CD4-positive, alpha-beta T cell treated with Interleukin-17A for 4 hours (primary cell): ENCODE data around the gene SH3PXD2B.
"Not testable (repeated sequence)": the region's sequence is repeated elsewhere in the genome, so short reads cannot be mapped to it uniquely, and the experiment has no call there.

ENCODE experiments used
- DNase-seq: peaks from one replicate; pipeline ENCODE4 v3.0.0-alpha.2; 2020; ENCODE audit warnings: mixed read lengths

The SH3PXD2B gene

DNA sequence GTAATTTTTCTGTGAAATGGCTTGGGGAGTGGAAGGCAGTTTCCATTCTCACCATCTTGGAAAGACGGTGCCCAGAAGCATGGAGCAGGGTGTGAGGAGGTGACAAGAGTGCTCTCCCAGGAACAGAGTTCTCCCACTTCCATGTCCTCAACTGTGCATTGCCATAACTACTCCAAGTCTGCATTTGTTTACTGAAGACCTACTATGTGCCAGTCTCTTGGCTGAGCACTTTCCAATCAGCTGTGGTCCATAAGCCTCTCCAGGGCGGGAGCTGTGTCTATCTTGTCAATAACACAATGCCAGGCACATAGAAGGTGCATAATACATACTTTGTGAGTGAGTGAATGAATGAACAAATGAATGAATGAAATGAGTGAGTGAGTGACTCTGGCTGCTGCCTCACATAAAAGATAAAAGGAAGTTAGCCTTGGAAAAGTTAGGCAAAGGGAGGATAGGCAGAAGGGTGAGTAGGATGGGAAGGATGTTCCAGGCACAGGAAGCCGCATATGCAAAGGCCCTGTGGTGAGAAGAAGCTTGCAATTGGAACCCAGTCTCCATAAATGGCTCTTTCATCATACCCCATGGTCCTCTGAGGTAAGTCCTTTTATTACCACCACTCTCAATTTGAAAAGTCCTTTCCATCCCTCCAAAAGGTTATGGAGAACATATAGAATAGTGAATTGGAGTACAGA is 31.3 kb upstream of the SH3PXD2B start:
- DNase-seq = no peak

DNA sequence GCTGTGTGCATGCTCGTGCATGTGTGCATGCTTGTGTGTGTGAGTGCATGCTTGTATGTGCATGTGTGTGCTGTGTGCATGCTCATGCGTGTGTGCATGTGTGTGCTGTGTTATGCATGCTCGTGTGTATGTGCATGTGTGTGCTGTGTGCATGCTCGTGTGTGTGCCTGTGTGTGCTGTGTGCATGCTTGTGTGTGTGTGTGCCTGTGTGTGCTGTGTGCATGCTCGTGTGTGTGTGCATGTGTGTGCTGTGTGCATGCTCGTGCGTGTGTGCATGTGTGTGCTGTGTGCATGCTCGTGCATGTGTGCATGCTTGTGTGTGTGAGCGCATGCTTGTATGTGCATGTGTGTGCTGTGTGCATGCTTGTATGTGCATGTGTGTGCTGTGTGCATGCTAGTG is 30.3 kb upstream of the SH3PXD2B start:
- no peak for DNase-seq

DNA sequence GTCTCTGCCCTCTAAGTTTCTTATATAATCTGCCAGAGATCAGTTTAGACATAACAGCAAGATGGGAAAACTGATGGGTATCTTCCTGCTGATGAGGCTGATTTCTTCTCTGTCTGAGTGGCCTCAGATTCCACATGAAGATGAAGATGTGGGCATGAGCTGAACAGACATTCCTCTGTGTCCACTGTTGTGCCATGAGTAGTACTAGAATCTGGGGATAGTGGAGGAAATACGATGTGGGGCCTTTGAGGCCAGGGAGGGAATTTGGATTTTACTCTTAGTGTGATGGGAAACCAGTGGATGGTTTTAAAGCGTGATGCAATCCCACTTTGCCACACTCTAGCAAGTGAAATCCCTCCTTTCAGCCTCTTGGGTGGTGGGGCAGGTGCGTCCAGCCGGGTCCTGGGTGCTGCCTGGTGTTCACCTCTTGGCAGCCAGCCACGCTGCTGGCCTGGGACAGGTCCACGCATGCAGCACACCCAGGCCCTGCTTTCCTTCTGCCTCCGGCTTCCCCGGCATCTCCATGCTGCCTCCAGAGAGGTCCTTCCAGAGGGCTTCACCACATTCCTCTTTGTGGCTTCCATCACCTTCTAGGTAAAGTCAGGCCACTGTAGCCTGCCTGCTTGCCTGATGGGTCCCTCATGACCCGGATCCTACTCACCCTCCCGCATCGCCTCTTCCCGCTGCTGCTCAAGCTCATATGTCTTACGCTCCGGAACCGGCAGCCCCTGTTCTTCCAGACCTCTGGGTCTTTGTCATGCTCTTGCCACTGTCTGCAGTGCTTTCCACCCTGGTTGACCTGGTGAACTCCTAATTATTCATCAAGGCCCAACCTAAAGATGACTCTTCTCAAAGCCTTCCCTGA is 28.1 kb upstream of the SH3PXD2B start:
- no peak for DNase-seq

DNA sequence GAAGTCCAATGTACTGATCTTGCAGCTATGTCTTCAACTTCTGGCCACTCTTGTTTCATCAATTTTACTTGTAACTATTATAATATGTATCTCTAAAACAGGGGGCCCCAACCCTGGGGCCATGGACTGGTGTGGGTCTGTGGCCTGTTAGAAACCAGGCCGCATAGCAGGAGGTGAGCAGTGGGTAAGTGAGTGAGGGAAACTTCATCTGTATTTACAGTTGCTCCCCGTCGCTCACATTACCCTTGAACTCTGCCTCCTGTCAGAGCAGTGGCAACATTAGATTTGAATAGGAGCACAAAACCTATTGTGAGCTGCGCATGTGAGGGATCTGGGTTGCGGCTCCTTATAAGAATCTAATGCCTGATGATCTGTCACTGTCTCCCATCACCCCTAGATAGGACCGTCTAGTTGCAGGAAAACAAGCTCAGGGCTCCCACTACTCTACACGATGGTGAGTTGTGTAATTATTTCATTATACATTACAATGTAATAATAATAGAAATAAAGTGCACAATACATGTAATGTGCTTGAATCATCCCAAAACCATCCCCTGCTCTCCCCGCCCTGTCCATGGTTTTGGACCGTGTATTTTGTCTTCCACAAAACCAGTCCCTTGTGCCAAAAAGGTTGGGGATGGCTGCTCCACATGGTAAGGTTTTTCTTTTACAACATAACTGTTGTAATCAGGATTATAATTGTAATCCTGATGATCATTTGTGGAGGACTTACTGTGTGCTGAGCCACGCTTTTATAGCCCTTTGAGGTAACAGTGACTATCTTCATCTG is 26.9 kb upstream of the SH3PXD2B start:
- no peak for DNase-seq

DNA sequence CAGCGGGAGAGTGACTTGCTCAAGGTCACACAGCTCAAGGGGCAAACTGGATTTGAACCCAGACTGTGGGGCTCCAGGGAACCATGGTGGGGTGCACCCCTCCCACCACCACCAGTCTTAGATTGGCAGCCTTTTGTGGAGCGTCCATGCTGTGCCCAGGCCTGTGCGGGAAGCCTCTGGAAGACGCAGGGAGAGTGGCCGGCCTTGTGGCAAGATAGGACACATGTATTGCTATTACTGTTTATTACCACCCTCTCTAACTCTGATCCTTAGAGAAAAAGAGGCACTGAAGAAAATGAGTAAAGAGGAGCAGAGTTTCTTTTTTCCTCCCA is 25.4 kb upstream of the SH3PXD2B start:
- DNase-seq = no peak

DNA sequence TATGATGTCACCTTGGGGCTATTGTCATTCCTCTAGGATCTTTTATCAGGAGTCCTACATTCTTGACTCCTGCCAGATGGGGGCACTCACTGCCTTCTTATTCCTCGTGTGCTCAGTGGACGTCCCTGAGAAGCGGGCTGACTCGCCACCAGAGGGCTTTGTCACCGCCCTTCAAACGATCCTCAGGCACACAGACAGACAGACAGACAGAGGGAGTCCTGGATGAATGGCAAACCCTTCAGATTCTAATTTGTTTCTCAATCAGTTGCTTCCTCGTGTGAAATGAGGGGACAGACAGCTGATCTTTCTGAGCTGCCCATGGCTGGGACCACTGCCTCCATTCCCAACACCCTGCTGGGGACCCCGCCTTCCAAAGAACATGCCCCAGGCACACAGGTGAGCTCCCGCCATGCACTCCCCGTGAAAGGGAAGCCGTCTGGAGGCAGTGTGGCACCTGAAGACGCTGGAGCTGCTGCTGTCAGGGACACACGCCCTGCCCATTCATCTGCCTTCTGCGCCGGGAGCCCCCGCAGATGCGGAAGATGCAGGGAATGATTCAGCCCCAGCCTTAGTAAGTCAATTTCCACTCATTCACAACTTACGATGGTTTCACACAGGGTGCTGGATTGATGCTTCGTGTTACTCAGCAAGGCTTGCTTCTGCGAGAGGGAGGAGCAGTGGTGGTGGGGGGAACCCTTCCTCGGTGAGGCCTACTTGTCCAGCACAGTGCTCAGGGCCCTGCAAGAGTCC is 24.9 kb upstream of the SH3PXD2B start:
- peak; percentile 68 for DNase-seq

DNA sequence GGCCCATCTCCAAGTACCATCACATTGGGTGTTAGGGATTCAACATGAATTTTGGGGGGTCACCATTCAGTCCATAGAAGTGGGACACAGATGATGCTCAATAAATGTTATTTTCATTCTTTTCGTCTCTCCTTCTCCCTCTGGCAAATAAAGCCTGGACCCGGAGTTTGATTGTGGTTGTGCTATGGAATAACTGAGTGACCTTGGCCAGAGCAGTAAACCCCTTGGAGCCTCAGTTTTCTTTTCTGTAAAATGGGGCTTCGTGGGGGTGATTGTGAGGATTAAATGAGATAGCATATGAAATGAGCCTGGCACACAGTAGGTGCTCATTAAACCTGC is 24.3 kb upstream of the SH3PXD2B start:
- not testable (repeated sequence) for DNase-seq

DNA sequence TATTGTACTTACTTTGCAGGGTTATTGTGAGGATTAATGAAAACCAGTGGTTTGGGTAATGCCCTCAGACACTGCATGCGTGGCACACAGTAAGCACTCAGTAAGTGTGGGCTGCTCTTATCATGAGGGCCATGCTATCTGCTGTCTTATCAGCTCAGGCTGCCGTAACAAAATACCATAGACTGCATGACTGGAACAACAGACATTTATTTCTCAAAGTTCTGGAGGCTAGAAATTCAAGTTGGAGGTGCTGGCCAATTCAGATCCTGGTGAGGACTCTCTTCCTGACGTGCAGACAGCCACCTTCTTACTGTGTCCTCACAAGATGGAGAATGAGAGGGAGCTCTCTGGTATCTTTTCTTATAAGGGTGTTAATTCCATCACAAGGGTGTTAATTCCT is 23.9 kb upstream of the SH3PXD2B start:
- no peak for DNase-seq

DNA sequence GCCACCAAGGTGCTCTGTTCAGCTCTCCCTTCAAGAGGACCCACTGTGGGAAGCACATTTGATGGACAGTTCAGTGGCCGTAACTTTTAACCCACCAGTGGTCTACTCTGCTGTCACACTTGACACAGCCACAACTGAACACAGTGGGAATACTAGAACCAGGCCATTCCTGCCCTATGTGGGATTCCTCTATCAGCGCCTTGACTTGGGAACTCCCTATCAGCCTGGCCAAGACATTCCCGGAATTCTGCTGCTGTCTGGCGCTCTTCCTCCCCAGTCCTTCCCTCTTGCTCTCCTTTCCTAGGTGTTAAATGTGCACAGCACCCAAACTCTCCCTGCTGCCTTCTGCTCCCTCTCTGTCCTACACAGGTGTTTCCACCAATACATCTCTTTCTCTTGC is 23.1 kb upstream of the SH3PXD2B start:
- DNase-seq = no peak

DNA sequence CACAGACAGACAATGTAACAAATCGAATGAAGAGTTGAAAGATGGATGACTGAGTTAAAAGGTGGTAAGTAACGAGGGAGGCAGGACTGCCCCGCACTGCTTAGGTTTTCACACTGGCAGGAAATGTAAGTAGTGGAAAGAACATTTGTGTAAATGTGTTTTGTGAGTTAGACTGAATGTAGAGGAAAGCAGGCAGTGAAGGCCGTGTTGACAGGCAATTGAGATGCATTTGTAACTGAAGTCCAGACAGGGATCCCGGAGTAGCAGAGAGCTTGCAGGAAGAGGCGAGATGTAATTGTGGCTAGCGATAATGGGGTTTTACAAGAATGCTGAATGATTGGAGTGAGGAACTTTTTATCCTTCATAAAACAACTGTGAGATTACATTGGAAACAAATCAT is 20.0 kb upstream of the SH3PXD2B start:
- DNase-seq = no peak

DNA sequence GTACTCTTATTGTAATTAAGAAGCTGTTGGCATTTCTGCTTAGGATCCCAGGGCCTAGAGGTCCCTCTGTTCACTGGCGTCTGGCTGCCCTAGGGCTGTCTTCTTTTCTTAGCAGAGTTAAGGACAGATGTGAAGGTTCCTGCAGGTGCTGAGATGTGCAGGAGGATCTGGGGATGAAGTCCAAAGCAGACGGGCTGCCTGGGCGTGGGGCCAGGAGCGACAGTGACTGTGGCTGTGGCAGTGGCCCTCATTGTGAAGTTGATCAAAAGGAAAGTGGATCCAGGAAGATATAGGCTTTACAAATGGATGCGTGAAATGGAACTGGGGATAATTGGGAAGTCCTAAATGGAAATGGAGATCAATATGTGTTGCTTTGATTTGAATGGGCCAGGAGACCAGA is 19.1 kb upstream of the SH3PXD2B start:
- no peak for DNase-seq

DNA sequence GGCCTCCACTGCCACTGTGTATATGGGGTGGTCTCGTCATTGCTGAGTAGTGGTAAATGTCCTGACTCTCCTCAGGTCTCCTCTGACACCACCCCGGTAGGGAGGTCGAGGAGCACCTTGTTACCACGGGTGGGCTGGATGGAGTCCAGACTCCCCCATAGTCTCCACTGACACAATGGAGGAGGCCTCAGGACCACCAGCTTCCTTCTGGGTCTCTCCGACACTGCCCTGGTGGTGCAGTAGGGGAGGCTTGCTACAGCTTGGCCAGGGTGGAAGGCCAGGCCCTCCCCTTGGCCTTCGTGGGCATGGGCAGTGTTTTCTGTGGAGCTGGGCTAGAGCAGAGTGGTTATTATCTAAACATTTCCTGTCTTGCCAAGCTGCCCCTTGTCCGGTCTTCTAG is 15.4 kb upstream of the SH3PXD2B start:
- no peak for DNase-seq

DNA sequence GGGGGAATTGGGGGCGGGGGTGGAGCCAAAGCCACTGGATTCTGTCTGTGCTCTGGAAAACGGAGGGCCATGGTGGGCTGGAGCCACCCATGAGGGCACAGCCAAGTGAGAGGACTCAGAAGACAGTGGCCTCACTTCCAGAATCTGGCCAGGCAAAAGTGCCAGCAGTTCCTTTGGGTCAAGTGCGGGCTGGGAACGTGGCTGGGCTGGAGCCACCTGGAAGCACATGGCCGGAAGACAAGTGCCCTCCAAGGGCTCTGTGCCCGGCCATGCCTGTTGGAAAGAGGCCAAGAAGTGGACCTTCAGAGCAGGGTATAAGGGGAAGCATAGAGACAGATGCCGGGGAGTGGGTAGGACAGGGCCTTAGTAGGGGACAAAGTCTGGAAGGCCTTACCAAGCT is 11.7 kb upstream of the SH3PXD2B start:
- DNase-seq = no peak

DNA sequence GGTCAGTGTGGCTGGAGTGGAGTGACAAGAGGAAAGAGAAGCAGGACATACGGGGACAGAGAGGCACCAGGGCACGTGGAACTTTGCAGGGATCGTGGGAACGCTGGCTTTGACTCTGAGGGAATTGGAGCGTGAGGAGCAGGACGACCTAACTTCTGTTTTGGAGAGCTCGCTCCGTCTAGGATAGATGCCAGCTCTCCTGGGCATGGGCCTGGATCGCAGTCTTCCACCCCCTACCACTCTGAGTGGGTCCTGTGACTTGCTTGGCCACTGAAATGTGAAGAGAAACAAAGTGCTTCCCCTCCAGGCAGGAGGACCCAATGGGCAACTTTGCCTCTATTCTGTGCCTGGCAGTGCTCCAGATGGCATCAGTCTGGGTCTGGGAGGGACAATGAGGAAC is 8.7 kb upstream of the SH3PXD2B start:
- no peak for DNase-seq

DNA sequence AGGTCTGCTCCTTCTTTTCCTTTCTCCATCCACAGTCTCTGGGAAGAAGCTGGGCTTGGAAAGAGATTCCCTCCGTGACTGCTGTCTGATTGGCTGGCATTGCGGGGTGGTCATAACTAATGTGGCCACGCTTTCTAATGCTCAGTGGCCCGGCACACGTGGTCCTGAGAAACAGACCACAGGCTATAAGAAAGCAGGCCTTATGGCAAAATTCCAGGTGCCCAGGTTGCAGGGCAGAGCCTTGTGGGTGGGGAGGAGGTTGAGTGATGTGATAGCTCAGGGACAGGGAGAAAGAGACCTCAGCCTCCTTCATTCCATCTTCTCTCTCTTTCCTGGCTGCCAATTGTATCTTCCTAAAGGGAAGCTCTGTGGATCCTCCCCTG is 5.4 kb upstream of the SH3PXD2B start:
- no peak for DNase-seq

DNA sequence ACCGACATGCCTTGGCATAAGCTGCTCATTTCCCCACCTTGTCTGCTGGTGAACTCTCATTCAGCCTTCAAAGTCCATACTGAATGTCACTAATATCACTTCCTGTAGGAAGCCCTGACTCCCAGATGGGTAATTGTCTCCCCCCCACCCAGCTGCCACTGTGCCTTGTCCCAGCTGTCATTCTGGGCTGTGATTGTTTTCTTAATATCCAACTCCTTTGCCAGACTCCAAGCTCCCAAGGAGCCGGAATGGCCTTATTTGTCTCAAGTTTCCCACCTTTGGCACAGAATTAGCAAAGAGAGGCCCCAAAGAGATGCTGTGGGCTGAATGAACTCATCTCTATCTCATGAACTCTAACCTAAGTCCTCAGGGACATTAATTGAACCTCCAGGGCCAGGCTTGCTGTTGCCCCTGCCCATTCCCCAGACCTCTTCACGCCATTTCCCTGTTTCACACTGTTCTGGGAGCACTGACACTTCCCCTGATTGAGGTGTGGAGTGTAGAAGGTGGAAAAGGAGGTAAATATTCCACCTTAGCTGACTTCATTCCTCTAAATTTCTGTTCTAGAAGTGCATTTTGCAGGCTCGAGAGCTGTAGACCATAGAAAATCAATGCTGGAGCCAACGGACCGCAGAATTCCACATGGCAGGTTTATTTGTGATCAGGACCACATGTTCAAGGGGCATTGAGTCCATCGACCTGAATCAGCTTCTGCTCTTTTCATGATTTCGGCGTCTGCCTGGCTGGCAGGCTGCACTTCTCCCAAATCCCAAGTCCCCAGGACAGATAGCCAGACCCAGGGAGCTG is 4.9 kb upstream of the SH3PXD2B start:
- DNase-seq = no peak

DNA sequence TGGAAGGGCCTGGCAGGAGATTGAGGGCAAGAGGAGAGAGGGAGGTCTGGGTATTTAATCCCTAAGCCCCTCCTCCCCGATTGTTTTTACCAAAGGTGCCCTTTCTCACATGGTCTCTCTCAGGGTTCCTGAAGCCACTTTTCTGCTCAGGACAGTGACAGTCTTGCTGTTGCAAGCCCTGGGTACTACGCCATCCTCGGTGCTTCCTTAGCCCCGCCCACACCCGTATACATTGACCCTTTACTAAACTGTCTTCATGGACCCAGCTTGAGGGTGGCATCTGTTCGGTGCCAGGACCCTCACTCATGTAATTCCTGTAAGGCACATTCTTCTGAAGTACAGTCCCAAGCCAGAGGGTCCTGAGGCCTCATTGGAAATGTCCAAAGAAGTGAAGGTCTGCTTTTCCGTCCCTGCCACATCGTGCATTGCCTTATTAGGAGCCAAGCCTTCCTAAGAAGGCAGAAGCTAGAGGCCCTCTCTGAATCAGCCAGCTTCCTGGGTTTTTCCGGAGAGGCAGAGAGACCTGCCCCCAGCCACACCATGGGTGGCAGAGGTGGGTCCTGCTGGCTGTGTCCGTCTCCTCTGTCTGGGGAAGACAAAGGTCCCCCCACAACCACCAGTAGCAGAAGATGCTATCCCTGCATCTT is 1.9 kb upstream of the SH3PXD2B start:
- DNase-seq = no peak

DNA sequence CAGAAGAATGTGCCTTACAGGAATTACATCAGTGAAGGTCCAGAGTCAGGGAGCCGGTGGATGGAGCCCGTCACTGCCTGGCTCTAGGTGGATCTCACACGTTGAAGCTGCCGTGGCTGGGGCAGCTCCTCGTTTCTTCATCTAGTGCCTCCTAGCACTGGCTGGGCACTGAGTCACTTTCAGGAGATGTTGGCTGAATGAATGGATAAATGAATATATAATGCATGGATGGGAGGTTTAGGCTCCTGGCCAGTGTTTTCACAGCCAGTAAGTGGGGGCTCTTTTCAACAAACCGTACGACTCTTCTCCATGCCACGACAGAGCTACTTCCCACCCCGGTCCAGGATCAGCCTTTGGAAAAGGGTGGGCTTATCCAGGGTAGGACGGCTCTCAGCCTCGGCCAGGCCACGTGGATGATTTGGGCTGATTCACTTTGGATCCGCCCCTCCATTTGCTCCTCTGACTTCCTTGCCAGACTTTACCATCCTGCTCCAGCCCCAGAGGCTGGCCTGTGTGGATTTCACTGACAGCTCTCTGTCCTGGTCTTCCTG is 1.3 kb upstream of the SH3PXD2B start:
- DNase-seq = no peak

DNA sequence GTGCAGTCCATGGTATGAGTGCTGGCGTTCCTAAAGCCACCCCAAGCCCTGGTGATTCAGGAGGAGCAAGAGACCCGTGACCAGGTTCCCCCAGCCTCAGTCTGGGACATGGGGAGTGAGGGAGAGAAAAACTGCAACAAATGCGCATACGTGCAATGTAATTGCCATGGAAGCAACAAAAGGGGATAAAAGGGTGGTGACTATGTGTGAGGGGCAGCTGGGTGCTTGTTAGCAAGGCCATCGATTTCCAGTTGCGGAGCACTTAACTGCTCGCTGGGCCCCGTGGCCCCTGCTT is 709 bp upstream of the SH3PXD2B start:
- DNase-seq = no peak

DNA sequence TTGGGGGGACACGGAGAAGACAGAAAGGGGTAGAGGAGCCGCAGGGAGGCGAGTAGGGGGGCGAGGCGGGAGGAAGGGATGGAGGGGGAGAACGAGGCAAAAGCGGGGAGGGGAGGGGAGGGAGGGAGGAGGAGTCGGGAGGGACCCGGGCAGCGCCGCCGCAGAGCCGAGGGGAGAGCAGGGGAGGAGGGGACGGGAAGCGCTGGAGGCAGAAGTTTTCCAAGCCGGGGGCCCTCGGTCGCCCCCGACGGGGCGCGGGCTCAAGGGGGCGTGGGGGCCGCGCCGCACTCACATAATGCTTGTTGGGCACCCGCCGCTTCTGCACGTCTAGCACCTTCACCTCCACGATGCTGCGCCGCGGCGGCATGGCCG is 353 bp downstream of the SH3PXD2B start:
- DNase-seq = peak; percentile 33

DNA sequence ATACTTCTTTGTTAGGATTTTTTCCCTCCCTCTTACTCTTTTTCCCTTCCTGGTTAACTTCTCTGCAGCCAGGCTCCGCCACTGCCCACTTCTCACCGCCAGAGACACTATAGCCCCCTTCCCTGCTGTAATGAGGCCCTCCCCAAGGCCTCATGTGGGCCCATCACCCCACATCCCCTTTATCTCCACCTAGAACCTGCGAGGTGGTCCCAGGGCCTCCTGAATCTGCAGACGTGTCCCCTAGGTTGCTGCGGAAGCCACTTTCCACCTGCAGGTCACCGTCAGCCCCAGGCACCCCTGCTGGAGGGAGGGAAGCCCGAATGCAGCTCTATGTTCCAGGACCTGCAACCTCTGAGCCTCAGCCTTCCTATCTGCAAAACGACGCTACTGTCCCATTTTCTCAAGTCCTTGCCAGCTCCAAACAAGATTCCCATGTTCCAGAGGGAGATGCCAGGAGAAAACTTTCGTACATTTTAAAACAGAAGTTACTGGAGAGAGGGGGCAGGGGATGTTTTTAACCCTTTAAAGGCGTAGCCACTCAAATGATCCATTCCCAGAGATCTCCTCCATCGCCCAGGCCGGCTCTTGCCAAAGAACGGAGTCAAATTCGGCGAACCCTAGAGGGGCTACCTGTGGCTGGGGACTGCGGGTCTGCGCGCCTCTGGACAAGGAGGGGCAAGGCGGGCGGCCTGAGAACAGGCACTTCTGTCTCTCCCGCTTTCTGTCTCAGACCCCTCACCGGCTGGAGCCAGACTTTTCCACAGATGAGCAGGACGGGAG is 929 bp downstream of the SH3PXD2B start:
- DNase-seq = no peak
